Mesendoderm (in vitro differentiated cells): ENCODE measurements around the gene PRR23C.
"Not testable (repeated sequence)": the region's sequence is repeated elsewhere in the genome, so short reads cannot be mapped to it uniquely, and the experiment has no call there.

Experiments used
- DNase-seq: peaks from one replicate; pipeline ENCODE4 v3.0.0; 2013
- H2AK5ac ChIP-seq: 2 replicates; pipeline ENCODE4 v1.6.1; 2013; ENCODE audit warnings: low read length, inconsistent platforms
- H2BK120ac ChIP-seq: 2 replicates; pipeline ENCODE4 v1.6.1; 2013; ENCODE audit warnings: low read depth, mild to moderate bottlenecking, low read length, moderate library complexity, mixed read lengths
- H2BK15ac ChIP-seq: replicated peaks from 2 replicates; pipeline ENCODE4 v1.6.1; 2013; ENCODE audit warnings: low read depth, mild to moderate bottlenecking, moderate library complexity
- H2BK5ac ChIP-seq: 2 replicates; pipeline ENCODE4 v1.6.1; 2013; ENCODE audit warnings: low read length, inconsistent platforms
- H3K18ac ChIP-seq: 2 replicates; pipeline ENCODE4 v1.6.1; 2013; ENCODE audit warnings: mild to moderate bottlenecking, low read length, mixed read lengths
- H3K23ac ChIP-seq: one replicate; pipeline ENCODE4 v1.6.1; 2013; ENCODE audit warnings: low read length
- H3K27ac ChIP-seq: 2 replicates; pipeline ENCODE4 v1.5.1; 2013; ENCODE audit warnings: low read depth, mild to moderate bottlenecking, inconsistent platforms, low read length, moderate library complexity
- H3K27me3 ChIP-seq: 2 replicates; pipeline ENCODE4 v1.6.1; 2013; ENCODE audit warnings: low read length, control low read depth, mild to moderate bottlenecking, inconsistent platforms; ENCODE audit not compliant: insufficient read depth, poor library complexity
- H3K36me3 ChIP-seq: 2 replicates; pipeline ENCODE4 v1.6.1; 2013; ENCODE audit warnings: low read length, inconsistent platforms; ENCODE audit not compliant: control insufficient read depth, insufficient read depth
- H3K4ac ChIP-seq: one replicate; pipeline ENCODE4 v1.6.1; 2013; ENCODE audit warnings: low read depth, mild to moderate bottlenecking, low read length, moderate library complexity
- H3K4me1 ChIP-seq: 2 replicates; pipeline ENCODE4 v1.6.1; 2013; ENCODE audit warnings: low read depth, low read length, inconsistent platforms; ENCODE audit not compliant: control insufficient read depth
- H3K4me2 ChIP-seq: 2 replicates; pipeline ENCODE4 v1.6.1; 2013; ENCODE audit warnings: low read length
- H3K4me3 ChIP-seq: 2 replicates; pipeline ENCODE4 v1.5.1; 2013; ENCODE audit warnings: mild to moderate bottlenecking, low read length
- H3K56ac ChIP-seq: one replicate; pipeline ENCODE4 v1.6.1; 2013; ENCODE audit warnings: low read length
- H3K79me1 ChIP-seq: 2 replicates; pipeline ENCODE4 v1.6.1; 2013; ENCODE audit warnings: low read length, inconsistent platforms
- H3K79me2 ChIP-seq: 2 replicates; pipeline ENCODE4 v1.6.1; 2013; ENCODE audit warnings: mild to moderate bottlenecking, low read length; ENCODE audit not compliant: control insufficient read depth, insufficient read depth
- H3K9ac ChIP-seq: 2 replicates; pipeline ENCODE4 v1.6.1; 2013; ENCODE audit warnings: low read length, inconsistent platforms
- H4K5ac ChIP-seq: one replicate; pipeline ENCODE4 v1.6.1; 2013; ENCODE audit warnings: low read length
- H4K8ac ChIP-seq: one replicate; pipeline ENCODE4 v1.6.1; 2013; ENCODE audit warnings: low read depth, mild to moderate bottlenecking, control low read depth, low read length, moderate library complexity
- WGBS: extraction: QIAGEN DNeasy Blood & Tissue Kit; methylation state at CpG from one replicate; pipeline ENCODE4 v1.1.7; 2013; ENCODE audit warnings: low lambda C conversion rate, missing lambda C conversion rate; ENCODE audit not compliant: insufficient coverage; ENCODE audit errors: extremely low coverage; 5-methylcytosine and 5-hydroxymethylcytosine counted together

The PRR23C gene

DNA sequence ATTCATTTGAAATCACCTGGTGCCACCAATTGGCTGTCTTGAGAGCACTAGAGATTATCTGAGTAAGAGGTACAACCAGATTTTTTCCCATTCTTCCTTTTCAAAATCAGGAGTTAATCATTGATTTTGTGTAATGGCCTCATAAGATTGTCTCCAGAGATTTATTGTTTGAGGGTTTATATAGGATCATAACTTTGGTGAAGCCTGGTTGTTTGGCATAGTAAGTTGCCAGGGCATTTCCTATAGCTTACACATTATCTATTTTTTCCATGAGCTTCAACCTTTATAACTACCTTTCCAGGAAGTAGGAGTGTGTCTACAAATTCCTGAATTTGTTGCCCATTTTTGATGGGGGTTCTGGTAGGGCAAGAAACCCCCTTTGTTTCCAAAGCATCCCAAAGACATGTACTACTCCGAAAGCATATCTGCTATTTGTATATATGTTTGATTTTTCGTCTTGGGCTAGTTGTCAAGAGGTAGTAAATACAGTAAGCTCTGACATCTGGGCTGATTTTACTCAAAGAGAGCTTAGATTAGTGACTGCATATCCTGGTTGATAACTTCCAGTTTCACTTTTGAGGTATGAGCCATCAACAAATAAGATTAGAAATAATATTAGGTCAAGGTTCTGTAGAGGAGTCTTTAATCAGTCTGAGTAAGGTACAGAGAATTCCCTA lies 12.2 kb downstream of the PRR23C start:
- no CpG with 5 or more reads among the region's 2 CpGs for WGBS
- Histone ChIP-seq H3K79me1 (no peaks in the 10 kb centered on the region), H3K4ac (no peak overlapping the region)

DNA sequence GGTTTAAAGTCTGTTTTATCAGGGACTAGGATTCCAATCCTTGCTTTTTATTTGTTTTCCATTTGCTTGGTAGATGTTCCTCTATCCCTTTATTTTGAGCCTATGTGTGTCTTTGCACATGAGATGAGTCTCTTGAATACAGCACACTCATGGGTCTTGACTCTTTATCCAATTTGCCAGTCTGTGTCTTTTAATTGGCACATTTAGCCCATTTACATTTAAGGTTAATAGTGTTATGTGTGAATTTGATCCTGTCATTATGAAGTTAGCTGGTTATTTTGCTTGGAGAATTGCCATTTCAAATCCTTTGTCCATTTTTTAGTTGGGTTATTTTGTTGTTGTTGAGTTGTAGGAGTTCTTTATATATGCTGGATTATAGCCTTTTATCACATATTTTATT lies 14.1 kb downstream of the PRR23C start:
- not testable (repeated sequence) for H3K36me3 ChIP-seq, H2AK5ac ChIP-seq, H3K23ac ChIP-seq, H4K5ac ChIP-seq, H4K8ac ChIP-seq, H3K18ac ChIP-seq, H3K79me2 ChIP-seq, H3K9ac ChIP-seq, H2BK120ac ChIP-seq, H3K79me1 ChIP-seq, DNase-seq, H3K56ac ChIP-seq, H3K4me2 ChIP-seq, H3K4me3 ChIP-seq, H2BK5ac ChIP-seq, H3K27me3 ChIP-seq, H2BK15ac ChIP-seq, H3K27ac ChIP-seq, H3K4ac ChIP-seq, H3K4me1 ChIP-seq

More for the DNA sequence above, 12.2 kb downstream of the PRR23C start:
- Histone ChIP-seq H3K9ac (no peak overlapping the region), H2BK120ac (no peak overlapping the region), H2BK15ac (no peak overlapping the region), H2AK5ac (no peak overlapping the region), H3K23ac (no peak overlapping the region), H4K5ac (no peak overlapping the region), H3K79me2 (no peaks in the 10 kb centered on the region), H3K18ac (no peak overlapping the region), H3K36me3 (no peaks in the 10 kb centered on the region), H3K27ac (no peak overlapping the region), H3K56ac (no peak overlapping the region), H3K4me2 (no peak overlapping the region), H2BK5ac (no peak overlapping the region), H3K4me3 (no peak overlapping the region), H4K8ac (no peak overlapping the region), H3K4me1 (no peaks in the 10 kb centered on the region), H3K27me3 (no peaks in the 10 kb centered on the region)
- no peak for DNase-seq

DNA sequence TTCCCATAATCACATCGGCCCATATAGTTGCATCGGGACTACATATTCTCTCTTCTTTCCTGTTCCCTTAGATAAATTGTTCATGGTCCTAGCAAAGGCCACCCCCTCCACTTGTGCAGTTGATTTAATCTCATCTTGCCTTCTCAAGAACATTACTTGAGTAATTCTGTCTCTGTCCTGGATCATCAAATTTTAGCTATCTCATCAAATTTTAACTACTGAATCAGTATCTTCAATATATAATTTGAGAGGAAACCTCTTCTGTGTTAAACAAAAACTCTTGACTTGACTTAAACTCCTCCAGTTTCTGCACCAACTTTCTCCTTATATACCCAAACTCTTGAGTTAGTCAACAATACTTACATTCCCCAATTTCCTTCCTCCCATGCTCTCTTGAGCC lies 19.7 kb downstream of the PRR23C start:
- no peaks in the 10 kb centered on the region for H3K27me3 ChIP-seq
- no peaks in the 10 kb centered on the region for H3K79me1 ChIP-seq
- no peak overlapping the region for H3K4ac ChIP-seq
- H4K8ac ChIP-seq, result no peak overlapping the region
- no peaks in the 10 kb centered on the region for H3K4me1 ChIP-seq
- WGBS, result no CpG with 5 or more reads among the region's 2 CpGs
- no peak overlapping the region for H3K4me2 ChIP-seq
- no peak overlapping the region for H4K5ac ChIP-seq
- H3K56ac ChIP-seq, result no peak overlapping the region
- no peak for DNase-seq
- no peaks in the 10 kb centered on the region for H3K36me3 ChIP-seq
- no peak overlapping the region for H3K18ac ChIP-seq
- H3K23ac ChIP-seq, result no peak overlapping the region
- H3K79me2 ChIP-seq, result no peaks in the 10 kb centered on the region
- no peak overlapping the region for H3K4me3 ChIP-seq
- H2AK5ac ChIP-seq, result no peak overlapping the region
- H3K9ac ChIP-seq, result no peak overlapping the region
- no peak overlapping the region for H3K27ac ChIP-seq
- H2BK15ac ChIP-seq, result no peak overlapping the region
- no peak overlapping the region for H2BK120ac ChIP-seq
- no peak overlapping the region for H2BK5ac ChIP-seq

DNA sequence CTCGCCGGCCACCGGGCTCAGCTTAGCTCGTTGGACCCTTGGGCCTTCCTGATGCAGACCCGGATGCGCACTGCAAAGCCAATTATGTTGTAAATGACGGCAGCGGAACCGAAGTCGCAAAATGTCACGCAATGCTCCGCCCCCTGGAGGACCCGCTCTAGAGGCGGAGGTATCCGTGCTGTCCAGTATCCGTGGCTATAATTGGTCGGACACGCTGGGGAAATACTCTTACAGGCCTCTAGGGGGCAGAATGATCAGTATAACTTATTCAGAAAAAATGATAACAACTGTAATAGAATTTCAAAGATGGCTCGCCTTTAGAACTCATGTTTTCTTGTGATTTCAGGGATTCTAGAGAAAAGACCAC lies 23.8 kb downstream of the PRR23C start, which contains the start of gene PRR23B:
Gene PRR23B (minus strand): TSS at position 59 of the 367 bp plus-strand sequence. CDS start 265 bp downstream, outside the sequence.
- DNase-seq, result peak; percentile 3
- H3K4ac ChIP-seq, result no peak within 1 kb of the TSS

DNA sequence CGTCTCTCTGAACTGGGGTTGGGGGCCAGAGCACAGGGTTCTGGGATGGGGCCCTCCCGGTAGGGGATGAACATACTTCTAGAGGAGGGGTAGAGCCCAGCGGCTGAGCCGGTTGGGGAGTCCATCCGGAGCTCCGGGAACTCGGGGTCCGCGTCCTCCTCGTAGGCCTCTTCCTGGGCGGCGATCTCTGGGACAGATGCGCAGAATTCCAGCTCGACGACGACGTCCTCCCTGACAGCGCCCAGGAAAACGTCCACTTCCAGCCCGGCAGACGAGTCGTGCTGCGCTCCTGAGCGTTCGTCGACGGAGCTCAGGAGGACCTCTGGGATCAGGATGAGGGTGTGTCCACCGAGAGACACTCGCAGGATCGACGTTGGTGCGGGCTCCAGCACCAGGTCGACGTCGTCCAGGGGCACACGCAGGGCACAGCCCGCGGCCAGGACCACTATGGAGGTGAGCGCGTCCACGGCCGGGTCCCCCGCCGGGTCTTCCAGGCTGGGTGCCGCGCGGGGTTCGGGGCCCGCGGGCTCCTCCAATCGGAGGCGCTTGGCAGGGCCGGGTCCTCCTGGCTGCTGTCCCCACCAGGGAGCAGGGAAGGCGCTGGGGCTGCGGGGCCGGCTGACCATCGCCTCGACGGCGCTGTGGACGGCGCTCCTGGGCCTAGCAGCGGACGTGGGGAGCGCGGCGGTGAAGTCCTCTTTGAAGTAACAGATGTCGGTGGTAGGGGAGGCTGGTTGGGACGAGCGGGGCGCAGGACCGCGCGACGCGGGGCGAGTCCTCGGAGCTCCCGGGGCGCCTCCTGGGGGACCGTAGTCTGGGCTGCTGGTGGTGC lies 24.4 kb downstream of the PRR23C start:
- no peak overlapping the region for H3K23ac ChIP-seq
- no peaks in the 10 kb centered on the region for H3K79me1 ChIP-seq
- H4K5ac ChIP-seq, result no peak overlapping the region
- H3K4me3 ChIP-seq, result no peak overlapping the region
- H4K8ac ChIP-seq, result no peak overlapping the region
- H3K18ac ChIP-seq, result no peak overlapping the region
- no peaks in the 10 kb centered on the region for H3K36me3 ChIP-seq
- no peak overlapping the region for H3K9ac ChIP-seq
- WGBS, result no CpG with 5 or more reads among the region's 81 CpGs
- H3K27ac ChIP-seq, result no peak overlapping the region
- no peak overlapping the region for H3K4ac ChIP-seq
- H2BK5ac ChIP-seq, result no peak overlapping the region
- DNase-seq, result no peak
- H2AK5ac ChIP-seq, result no peak overlapping the region
- H2BK120ac ChIP-seq, result no peak overlapping the region
- H3K27me3 ChIP-seq, result no peaks in the 10 kb centered on the region
- H2BK15ac ChIP-seq, result no peak overlapping the region
- no peak overlapping the region for H3K4me2 ChIP-seq
- no peaks in the 10 kb centered on the region for H3K4me1 ChIP-seq
- H3K79me2 ChIP-seq, result no peaks in the 10 kb centered on the region
- H3K56ac ChIP-seq, result no peak overlapping the region

More for the DNA sequence above, 23.8 kb downstream of the PRR23C start, which contains the start of gene PRR23B:
- Histone ChIP-seq H3K79me2 (no peaks in the 10 kb centered on the region), H3K4me3 (no peak within 1 kb of the TSS), H3K23ac (no peak within 1 kb of the TSS), H3K56ac (no peak within 1 kb of the TSS), H3K9ac (no peak within 1 kb of the TSS), H3K4me1 (no peaks in the 10 kb centered on the region), H3K27ac (no peak within 1 kb of the TSS), H3K4me2 (no peak within 1 kb of the TSS), H3K27me3 (no peaks in the 10 kb centered on the region), H3K79me1 (no peaks in the 10 kb centered on the region), H2BK15ac (no peak within 1 kb of the TSS), H4K5ac (no peak within 1 kb of the TSS), H2BK120ac (no peak within 1 kb of the TSS), H2BK5ac (no peak within 1 kb of the TSS), H3K18ac (no peak within 1 kb of the TSS), H2AK5ac (no peak within 1 kb of the TSS), H3K36me3 (no peaks in the 10 kb centered on the region), H4K8ac (no peak within 1 kb of the TSS)
- WGBS, result no CpG with 5 or more reads among the region's 19 CpGs
